Non-pigmented ciliary epithelial cell (primary cell): ENCODE measurements around the gene THSD4.

Experiments
- DNase-seq: peaks from one replicate; pipeline ENCODE4 v3.0.0-alpha.2; 2010; ENCODE audit warnings: low read depth

The THSD4 gene

GRCh38 chr15:71226536-71227455 lies 111.5 kb downstream of the THSD4 start:
- no peak for DNase-seq

- no peak for DNase-seq
These were observed 113.1 kb downstream of the THSD4 start for GRCh38 chr15:71228403-71228802.

GRCh38 chr15:71230303-71230702 lies 115.0 kb downstream of the THSD4 start:
- no peak for DNase-seq

GRCh38 chr15:71231758-71232157 lies 116.5 kb downstream of the THSD4 start:
- no peak for DNase-seq

- DNase-seq: no peak
These were observed 117.1 kb downstream of the THSD4 start for GRCh38 chr15:71232411-71232810.

- DNase-seq: peak; percentile 93
These were observed 122.4 kb downstream of the THSD4 start for GRCh38 chr15:71237456-71238188.

GRCh38 chr15:71238926-71239325 lies 123.7 kb downstream of the THSD4 start:
- DNase-seq: no peak

GRCh38 chr15:71239592-71240364 lies 124.5 kb downstream of the THSD4 start:
- DNase-seq: no peak

GRCh38 chr15:71242292-71242691 lies 127.0 kb downstream of the THSD4 start:
- DNase-seq: no peak

- DNase-seq: no peak
These were observed 129.0 kb downstream of the THSD4 start for GRCh38 chr15:71244250-71244649.

- DNase-seq: no peak
These were observed 130.3 kb downstream of the THSD4 start for GRCh38 chr15:71245588-71245987.

- DNase-seq: no peak
These were observed 133.1 kb downstream of the THSD4 start for GRCh38 chr15:71248386-71248785.

GRCh38 chr15:71249986-71250385 lies 134.7 kb downstream of the THSD4 start:
- no peak for DNase-seq

GRCh38 chr15:71250936-71251583 lies 135.8 kb downstream of the THSD4 start:
- DNase-seq: no peak

GRCh38 chr15:71251584-71252043 lies 136.3 kb downstream of the THSD4 start:
- no peak for DNase-seq

GRCh38 chr15:71252044-71252739 lies 136.9 kb downstream of the THSD4 start:
- peak; percentile 65 for DNase-seq

GRCh38 chr15:71252740-71253047 lies 137.4 kb downstream of the THSD4 start:
- DNase-seq: no peak

GRCh38 chr15:71254491-71254890 lies 139.2 kb downstream of the THSD4 start:
- no peak for DNase-seq

GRCh38 chr15:71256934-71257664 lies 141.8 kb downstream of the THSD4 start:
- DNase-seq: no peak

GRCh38 chr15:71259866-71260265 lies 144.6 kb downstream of the THSD4 start:
- DNase-seq: no peak

GRCh38 chr15:71261418-71261817 lies 146.1 kb downstream of the THSD4 start:
- DNase-seq: no peak
